K562 (cell line): ENCODE data around the gene RSRP1. TPM values are rescaled to one million over a fixed set of nuclear protein-coding genes. Genes with fewer than 3 reads are reported as not detected.
A peak's percentile ranks its signal among the peaks of the same experiment; 100 is the strongest.

Experiments
- E2F5 ChIP-seq: sonication (generic); formaldehyde crosslinking; IDR thresholded peaks from 2 replicates; pipeline ENCODE4 v1.8.0; 2022; ENCODE audit warnings: mild to moderate bottlenecking, missing genetic modification reagents
- ERF ChIP-seq: fragments of 450-650 bp; formaldehyde crosslinking; IDR thresholded peaks from 2 replicates; pipeline ENCODE4 v1.4.0; 2020; ENCODE audit warnings: mild to moderate bottlenecking, mixed read lengths
- FOXK1 ChIP-seq: sonication (generic); formaldehyde crosslinking; IDR thresholded peaks from 2 replicates; pipeline ENCODE4 v1.8.0; 2022; ENCODE audit warnings: missing genetic modification reagents, mild to moderate bottlenecking, borderline replicate concordance
- FOXK2 ChIP-seq, 2 experiments: fragments of 450-650 bp; IDR thresholded peaks in 1 of 2; conservative IDR thresholded peaks in 1 of 2; 2 replicates each; pipeline ENCODE4 v1.6.1; 2016; ENCODE audit warnings: low read depth in 2 of 2, mild to moderate bottlenecking in 1 of 2
- HCFC1 ChIP-seq: IDR thresholded peaks from 2 replicates; pipeline ENCODE4 v1.6.1; 2012; ENCODE audit warnings: low read depth, low read length, improper control_type of control experiment
- MCM5 ChIP-seq: fragments of 450-650 bp; IDR thresholded peaks from 2 replicates; pipeline ENCODE4 v1.6.1; 2016; ENCODE audit warnings: low read depth
- MITF ChIP-seq: IDR thresholded peaks from 2 replicates; pipeline ENCODE4 v1.6.1; 2014; ENCODE audit warnings: antibody characterized with exemption
- SETDB1 ChIP-seq: IDR thresholded peaks from one replicate; pipeline ENCODE4 v1.6.1; 2012; ENCODE audit warnings: low read length, control low read depth, inconsistent platforms
- TBL1XR1 ChIP-seq, 2 experiments: IDR thresholded peaks; 2 replicates each; pipeline ENCODE4 v1.6.1; 2012; ENCODE audit warnings: improper control_type of control experiment in 2 of 2, low read length in 2 of 2, mild to moderate bottlenecking in 1 of 2
- TCF15 ChIP-seq: fragments of 250-450 bp; sonication (Bioruptor Pico); IDR thresholded peaks from 2 replicates; pipeline ENCODE4 v1.8.0; 2022; ENCODE audit warnings: moderate library complexity, mild to moderate bottlenecking, inconsistent platforms
- THRAP3 ChIP-seq: fragments of 450-650 bp; IDR thresholded peaks from 2 replicates; pipeline ENCODE4 v1.6.1; 2016; ENCODE audit warnings: mild to moderate bottlenecking, inconsistent platforms, borderline replicate concordance
- THRB ChIP-seq: fragments of 450-650 bp; formaldehyde crosslinking; conservative IDR thresholded peaks from 2 replicates; pipeline ENCODE4 v1.4.0; 2022; ENCODE audit warnings: mild to moderate bottlenecking, missing genetic modification characterization
- XRCC5 ChIP-seq: fragments of 200-400 bp; formaldehyde crosslinking; IDR thresholded peaks from 2 replicates; pipeline ENCODE4 v1.6.1; 2017; ENCODE audit warnings: low read depth, mild to moderate bottlenecking, low read length
- ZBTB33 ChIP-seq: sonication (generic); formaldehyde crosslinking; IDR thresholded peaks from 2 replicates; pipeline ENCODE4 v1.8.1; 2023; ENCODE audit warnings: mild to moderate bottlenecking, missing genetic modification reagents
- ZNF12 ChIP-seq: sonication (generic); formaldehyde crosslinking; IDR thresholded peaks from 2 replicates; pipeline ENCODE4 v1.4.0; 2020; ENCODE audit warnings: mild to moderate bottlenecking, missing genetic modification reagents
- ZNF224 ChIP-seq: sonication (generic); formaldehyde crosslinking; IDR thresholded peaks from 2 replicates; pipeline ENCODE4 v1.8.0; 2022; ENCODE audit warnings: mild to moderate bottlenecking, missing genetic modification reagents
- polyA plus RNA-seq, 8 experiments: library from polyadenylated mRNA; depleted of rRNA in 4 of 8; stranded (reverse) in 5 of 8; unstranded in 3 of 8; fragments of >200 nt; fragmentation: Nextera tagmentation in 2 of 8; fragmentation: Illumina TruSeq in 1 of 8; extraction: Ambion mirVana in 2 of 8; extraction: Trizol in 1 of 8; gene quantifications; 2 replicates each; pipeline versions ENCODE4 v1.2.1 to v1.2.3, GENCODE V29; 2011 to 2014; ENCODE audit warnings: inconsistent platforms in 1 of 8, missing spikeins in 1 of 8
- total RNA-seq, 7 experiments: library from RNA; depleted of rRNA in 6 of 7; stranded (reverse); fragments of >200 nt in 6 of 7; fragmentation: Illumina TruSeq in 2 of 7; extraction: Trizol in 2 of 7; gene quantifications; 2 replicates each; pipeline versions ENCODE4 v1.2.1 to v1.2.3, GENCODE V29; 2011 to 2021; ENCODE audit warnings: low replicate concordance in 1 of 7
- TF ChIP-seq, protein P1 (sequence below), 2 experiments: fragments of 450-650 bp in 1 of 2; sonication (generic) in 1 of 2; formaldehyde crosslinking in 1 of 2; IDR thresholded peaks in 1 of 2; conservative IDR thresholded peaks in 1 of 2; 2 replicates each; pipeline versions ENCODE4 v1.6.1 to v1.8.1; 2016 to 2023; ENCODE audit warnings: mild to moderate bottlenecking in 2 of 2, moderate library complexity in 2 of 2, inconsistent platforms in 1 of 2, missing genetic modification reagents in 1 of 2
- TF ChIP-seq, protein P2 (sequence below): fragments of 450-650 bp; IDR thresholded peaks from 2 replicates; pipeline ENCODE4 v1.6.1; 2016; ENCODE audit warnings: low read depth, mild to moderate bottlenecking, moderate library complexity

RSRP1 gene
- total and polyA plus RNA-seq, 9 of the 15 experiments (the other 6 are each of a cell fraction or from before 2014, with no cell fraction given), result 27.2 to 283 (median 146) TPM

GRCh38 chr1:25232027-25232865 lies 15.0 kb downstream of the RSRP1 start, which contains the start of gene SYF2 (continued):
- TF ChIP-seq THRB (CRISPR knock-in tag) (peak; percentile 49; the same call in 1 of the 2 replicates), SETDB1 (peak; percentile 86), E2F5 (CRISPR knock-in tag) (no peak), FOXK2 (conservative IDR thresholded peaks at IDR 0.05 in 1 of 2, IDR thresholded peaks at IDR 0.05 in 1 of 2; ENCODE audit: low read depth in 2 of 2) (peak; percentile 100), MCM5 (no peak), TCF15 (CRISPR knock-in tag) (peak; percentile 76; the same call in 1 of the 2 replicates), ERF (CRISPR knock-in tag) (no peak), HCFC1 (peak; percentile 64), ZNF224 (peak; percentile 77; the same call in 1 of the 2 replicates), ZNF12 (peak; percentile 74; the same call in 1 of the 2 replicates), MITF (no peak), TBL1XR1 (IDR thresholded peaks at IDR 0.05; ENCODE audit: low read length in 2 of 2) (0 out of 4 replicates have a peak, but pooled peaks of 1 of the 2 experiments have one; percentile 37), ZBTB33 (CRISPR knock-in tag) (no peak; the same call in 1 of the 2 replicates), FOXK1 (CRISPR knock-in tag) (peak; percentile 100), XRCC5 (no peak), THRAP3 (no peak)
- TF ChIP-seq, protein P1, sequence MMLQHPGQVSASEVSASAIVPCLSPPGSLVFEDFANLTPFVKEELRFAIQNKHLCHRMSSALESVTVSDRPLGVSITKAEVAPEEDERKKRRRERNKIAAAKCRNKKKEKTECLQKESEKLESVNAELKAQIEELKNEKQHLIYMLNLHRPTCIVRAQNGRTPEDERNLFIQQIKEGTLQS (IDR thresholded peaks at IDR 0.05), result no peak
- TF ChIP-seq, protein P1 (CRISPR knock-in tag; conservative IDR thresholded peaks at IDR 0.05), result no peak; the same call in 1 of the 2 replicates
- TF ChIP-seq, protein P2, sequence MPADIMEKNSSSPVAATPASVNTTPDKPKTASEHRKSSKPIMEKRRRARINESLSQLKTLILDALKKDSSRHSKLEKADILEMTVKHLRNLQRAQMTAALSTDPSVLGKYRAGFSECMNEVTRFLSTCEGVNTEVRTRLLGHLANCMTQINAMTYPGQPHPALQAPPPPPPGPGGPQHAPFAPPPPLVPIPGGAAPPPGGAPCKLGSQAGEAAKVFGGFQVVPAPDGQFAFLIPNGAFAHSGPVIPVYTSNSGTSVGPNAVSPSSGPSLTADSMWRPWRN, result no peak
